GM15510 (cell line): ENCODE measurements around the gene HPSE2.

Experiments
- POLR2A ChIP-seq: IDR thresholded peaks from 3 replicates; pipeline ENCODE4 v1.6.1; 2011; ENCODE audit warnings: borderline replicate concordance; ENCODE audit not compliant: insufficient read length; ENCODE audit errors: extremely low read depth

HPSE2 gene

GRCh38 chr10:98855403-98856189 is 380.1 kb downstream of the HPSE2 start:
- no peak for TF ChIP-seq POLR2A

GRCh38 chr10:98852686-98853085 is 383.0 kb downstream of the HPSE2 start:
- no peak for TF ChIP-seq POLR2A

- no peak for TF ChIP-seq POLR2A
These were observed 387.3 kb downstream of the HPSE2 start for GRCh38 chr10:98848361-98848760.

GRCh38 chr10:98846787-98847186 is 388.9 kb downstream of the HPSE2 start:
- no peak for TF ChIP-seq POLR2A

- TF ChIP-seq POLR2A: no peak
These were observed 402.1 kb downstream of the HPSE2 start for GRCh38 chr10:98833542-98833941.

- no peak for TF ChIP-seq POLR2A
These were observed 402.9 kb downstream of the HPSE2 start for GRCh38 chr10:98832738-98833137.

- no peak for TF ChIP-seq POLR2A
These were observed 403.5 kb downstream of the HPSE2 start for GRCh38 chr10:98832196-98832595.

GRCh38 chr10:98831391-98831790 is 404.3 kb downstream of the HPSE2 start:
- no peak for TF ChIP-seq POLR2A

- TF ChIP-seq POLR2A: no peak
These were observed 409.9 kb downstream of the HPSE2 start for GRCh38 chr10:98825741-98826140.

- TF ChIP-seq POLR2A: no peak
These were observed 418.3 kb downstream of the HPSE2 start for GRCh38 chr10:98817396-98817795.

- TF ChIP-seq POLR2A: no peak
These were observed 420.4 kb downstream of the HPSE2 start for GRCh38 chr10:98815039-98815885.

- no peak for TF ChIP-seq POLR2A
These were observed 421.2 kb downstream of the HPSE2 start for GRCh38 chr10:98814470-98814869.

- no peak for TF ChIP-seq POLR2A
These were observed 427.3 kb downstream of the HPSE2 start for GRCh38 chr10:98808282-98808892.

GRCh38 chr10:98800263-98800662 is 435.4 kb downstream of the HPSE2 start:
- no peak for TF ChIP-seq POLR2A

- no peak for TF ChIP-seq POLR2A
These were observed 440.2 kb downstream of the HPSE2 start for GRCh38 chr10:98795467-98795866.

GRCh38 chr10:98790817-98791216 is 444.8 kb downstream of the HPSE2 start:
- no peak for TF ChIP-seq POLR2A

- no peak for TF ChIP-seq POLR2A
These were observed 457.3 kb downstream of the HPSE2 start for GRCh38 chr10:98778277-98778759.
